RWPE2 (cell line): Measurements from ENCODE around the gene DLG4.

ENCODE experiments used
- ATAC-seq: fragments of 200-7000 bp; cut with Tn5 transposase; 3 replicates; pipeline ENCODE4 v1.9.1; 2021; ENCODE audit warnings: low read depth
- DNase-seq: peaks from one replicate; pipeline ENCODE4 v3.0.0-alpha.2; 2020; ENCODE audit warnings: low spot score
- H3K27ac ChIP-seq: fragments of 450-650 bp; 2 replicates; pipeline ENCODE4 v1.5.1; 2017; ENCODE audit warnings: mild to moderate bottlenecking; ENCODE audit not compliant: poor library complexity, severe bottlenecking
- H3K27me3 ChIP-seq: fragments of 250-450 bp; sonication (Bioruptor Pico); 2 replicates; pipeline ENCODE4 v1.5.1; 2021; ENCODE audit warnings: mild to moderate bottlenecking, moderate library complexity; ENCODE audit not compliant: insufficient read depth, poor library complexity, severe bottlenecking
- H3K36me3 ChIP-seq: fragments of 250-450 bp; sonication (Bioruptor Pico); 2 replicates; pipeline ENCODE4 v1.5.1; 2020; ENCODE audit warnings: low read depth, mild to moderate bottlenecking, moderate library complexity
- H3K4me1 ChIP-seq: fragments of 250-450 bp; sonication (Bioruptor Pico); 2 replicates; pipeline ENCODE4 v1.5.1; 2021; ENCODE audit warnings: mild to moderate bottlenecking, moderate library complexity; ENCODE audit not compliant: insufficient read depth, poor library complexity, severe bottlenecking
- H3K4me3 ChIP-seq: fragments of 250-450 bp; sonication (Bioruptor Pico); 2 replicates; pipeline ENCODE4 v1.5.1; 2021; ENCODE audit warnings: mild to moderate bottlenecking, moderate library complexity; ENCODE audit not compliant: severe bottlenecking
- H3K9me3 ChIP-seq: fragments of 250-450 bp; sonication (Bioruptor Pico); 2 replicates; pipeline ENCODE4 v1.5.1; 2021; ENCODE audit warnings: mild to moderate bottlenecking, moderate library complexity; ENCODE audit not compliant: severe bottlenecking
- TF ChIP-seq, protein P1 (sequence below): fragments of 450-650 bp; IDR thresholded peaks from one replicate; pipeline ENCODE4 v1.5.1; 2017; ENCODE audit warnings: mild to moderate bottlenecking, moderate library complexity; ENCODE audit not compliant: poor library complexity, severe bottlenecking

DLG4 gene

DNA sequence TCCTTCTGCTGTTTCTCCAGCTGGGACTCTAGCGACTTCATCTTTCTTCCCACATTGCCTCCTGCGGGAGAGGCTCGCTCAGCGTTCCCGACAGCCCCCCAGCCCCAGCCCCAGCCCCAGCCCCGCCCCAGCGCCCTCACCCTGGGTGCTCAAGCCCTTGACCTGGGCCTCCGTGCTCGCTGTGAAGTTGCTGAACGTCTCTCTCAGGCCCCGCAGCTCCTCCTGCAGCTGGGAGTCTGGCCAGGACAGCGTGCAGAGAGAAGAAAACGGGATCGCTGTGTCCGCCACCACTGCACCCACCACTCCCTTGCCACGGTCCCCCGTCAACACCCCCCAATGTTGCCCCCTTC is 42.8 kb downstream of the DLG4 start:
- ATAC-seq (no peak), DNase-seq (no peak)
- no peaks in the 10 kb centered on the region for H3K27me3 ChIP-seq
- no peak overlapping the region for H3K4me3 ChIP-seq
- TF ChIP-seq, protein P1, sequence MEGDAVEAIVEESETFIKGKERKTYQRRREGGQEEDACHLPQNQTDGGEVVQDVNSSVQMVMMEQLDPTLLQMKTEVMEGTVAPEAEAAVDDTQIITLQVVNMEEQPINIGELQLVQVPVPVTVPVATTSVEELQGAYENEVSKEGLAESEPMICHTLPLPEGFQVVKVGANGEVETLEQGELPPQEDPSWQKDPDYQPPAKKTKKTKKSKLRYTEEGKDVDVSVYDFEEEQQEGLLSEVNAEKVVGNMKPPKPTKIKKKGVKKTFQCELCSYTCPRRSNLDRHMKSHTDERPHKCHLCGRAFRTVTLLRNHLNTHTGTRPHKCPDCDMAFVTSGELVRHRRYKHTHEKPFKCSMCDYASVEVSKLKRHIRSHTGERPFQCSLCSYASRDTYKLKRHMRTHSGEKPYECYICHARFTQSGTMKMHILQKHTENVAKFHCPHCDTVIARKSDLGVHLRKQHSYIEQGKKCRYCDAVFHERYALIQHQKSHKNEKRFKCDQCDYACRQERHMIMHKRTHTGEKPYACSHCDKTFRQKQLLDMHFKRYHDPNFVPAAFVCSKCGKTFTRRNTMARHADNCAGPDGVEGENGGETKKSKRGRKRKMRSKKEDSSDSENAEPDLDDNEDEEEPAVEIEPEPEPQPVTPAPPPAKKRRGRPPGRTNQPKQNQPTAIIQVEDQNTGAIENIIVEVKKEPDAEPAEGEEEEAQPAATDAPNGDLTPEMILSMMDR: no peak
- H3K9me3 ChIP-seq: no peaks in the 10 kb centered on the region
- no peak overlapping the region for H3K27ac ChIP-seq
- H3K4me1 ChIP-seq: no peaks in the 10 kb centered on the region
- H3K36me3 ChIP-seq: no peaks in the 10 kb centered on the region

DNA sequence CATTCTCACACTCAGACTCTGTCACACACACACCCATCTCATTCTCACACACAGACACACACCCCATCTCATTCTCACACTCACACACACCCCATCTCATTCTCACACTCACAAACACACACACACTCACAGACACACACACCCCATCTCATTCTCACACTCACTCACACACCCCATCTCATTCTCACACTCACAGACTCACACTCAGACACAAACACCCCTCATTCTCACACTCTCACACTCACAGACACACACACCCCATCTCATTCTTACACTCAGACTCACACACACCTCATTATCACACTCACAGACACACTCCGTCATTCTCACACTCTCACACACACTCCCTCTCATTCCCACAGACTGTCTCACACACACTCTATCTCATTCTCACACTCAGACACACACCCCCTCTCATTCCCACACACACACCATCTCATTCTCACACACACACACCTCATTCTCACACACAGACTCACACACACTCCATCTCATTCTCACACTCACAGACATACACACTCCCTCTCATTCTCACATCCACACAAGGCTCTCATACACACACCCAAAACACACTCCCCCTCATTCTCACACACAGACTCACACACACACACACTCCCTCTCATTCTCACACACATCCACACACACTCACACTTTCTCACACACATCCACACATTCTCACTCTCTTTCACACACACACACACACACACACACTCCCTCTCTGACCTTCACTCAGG is 43.4 kb downstream of the DLG4 start:
- Histone ChIP-seq H3K9me3 (no peaks in the 10 kb centered on the region), H3K4me3 (no peak overlapping the region), H3K27me3 (no peaks in the 10 kb centered on the region), H3K27ac (no peak overlapping the region), H3K4me1 (no peaks in the 10 kb centered on the region), H3K36me3 (no peaks in the 10 kb centered on the region)
- TF ChIP-seq, protein P1: no peak
- ATAC-seq (no peak), DNase-seq (no peak)

DNA sequence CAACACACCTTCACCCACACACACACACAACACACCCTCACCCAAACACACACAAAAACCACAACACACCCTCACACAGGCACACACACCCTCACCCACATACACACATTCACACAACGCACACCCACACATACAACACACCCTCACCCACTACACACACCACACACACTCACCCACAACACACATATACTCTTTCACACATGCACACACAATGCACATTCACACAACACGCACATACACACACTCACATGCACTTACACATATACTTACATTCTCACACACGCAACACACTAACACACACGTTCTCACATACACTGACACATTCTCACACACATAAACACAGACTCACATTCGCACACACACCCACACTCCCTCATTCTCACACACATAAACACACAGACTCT is 44.3 kb downstream of the DLG4 start:
- H3K9me3 ChIP-seq: peaks cover 1% of the 10 kb centered on the region
- no peaks in the 10 kb centered on the region for H3K36me3 ChIP-seq
- no peaks in the 10 kb centered on the region for H3K4me1 ChIP-seq
- no peak overlapping the region for H3K4me3 ChIP-seq
- TF ChIP-seq, protein P1: no peak
- DNase-seq (no peak), ATAC-seq (no peak)
- H3K27me3 ChIP-seq: no peaks in the 10 kb centered on the region
- no peak overlapping the region for H3K27ac ChIP-seq

DNA sequence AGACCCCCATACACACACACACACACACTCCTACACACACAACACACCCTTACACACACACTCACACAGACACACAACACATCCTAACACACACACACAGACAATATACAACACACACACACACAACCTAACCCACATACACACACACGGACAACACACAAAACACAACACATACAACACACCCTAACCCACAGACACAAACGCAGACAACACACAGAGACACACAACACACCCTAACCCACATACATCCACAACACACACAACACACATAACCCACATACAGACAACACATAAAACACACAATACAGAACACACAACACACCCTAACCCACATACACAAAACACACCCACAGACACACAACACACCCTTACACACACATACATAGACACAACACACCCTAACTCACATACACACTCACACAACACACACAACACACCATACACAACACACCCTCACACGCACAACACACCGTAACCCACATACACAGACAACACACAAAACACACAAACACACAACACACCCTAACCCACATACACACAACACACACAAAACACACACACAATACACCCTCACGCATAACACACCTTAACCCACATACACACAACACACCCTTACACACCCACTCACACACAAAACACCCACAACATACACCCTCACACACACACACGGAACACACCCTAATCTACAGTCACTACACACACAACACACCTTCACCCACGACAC is 44.9 kb downstream of the DLG4 start:
- DNase-seq (no peak), ATAC-seq (no peak)
- no peak overlapping the region for H3K4me3 ChIP-seq
- TF ChIP-seq, protein P1: no peak
- H3K9me3 ChIP-seq: peaks cover 3% of the 10 kb centered on the region
- H3K36me3 ChIP-seq: no peaks in the 10 kb centered on the region
- no peaks in the 10 kb centered on the region for H3K27me3 ChIP-seq
- no peak overlapping the region for H3K27ac ChIP-seq
- H3K4me1 ChIP-seq: no peaks in the 10 kb centered on the region
